ENCODE data around the gene NACC2. TPM values are rescaled to one million over a fixed set of nuclear protein-coding genes. Genes with fewer than 3 reads are reported as not detected.
"Not testable (repeated sequence)": the region's sequence is repeated elsewhere in the genome, so short reads cannot be mapped to it uniquely, and the experiment has no call there.

Gene NACC2
- total RNA-seq, 1 donor from 2014 or later: 7.0 TPM

GRCh38 chr9:135973277-135974219 lies 121.5 kb downstream of the NACC2 start:
- ATAC-seq: no peak

DNA sequence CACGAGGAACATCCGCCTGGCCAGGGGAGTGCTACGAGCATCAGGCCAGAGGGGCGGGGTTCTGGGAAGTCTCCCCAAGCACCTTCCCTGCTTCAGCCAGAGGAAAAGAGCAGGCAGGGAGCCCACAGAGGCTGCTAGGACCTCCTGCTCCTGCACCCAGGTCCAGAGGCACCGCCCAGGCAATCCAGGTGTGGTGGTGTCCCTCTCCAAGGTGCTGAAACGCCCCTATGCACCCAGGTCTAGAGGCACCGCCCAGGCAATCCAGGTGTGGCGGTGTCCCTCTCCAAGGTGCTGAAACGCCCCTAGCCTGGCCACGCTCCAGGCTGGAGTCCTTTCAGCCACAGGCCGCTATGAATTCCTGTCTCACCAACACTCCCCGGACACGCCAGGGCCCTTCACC lies 123.2 kb downstream of the NACC2 start:
- ATAC-seq: peak; percentile 85

DNA sequence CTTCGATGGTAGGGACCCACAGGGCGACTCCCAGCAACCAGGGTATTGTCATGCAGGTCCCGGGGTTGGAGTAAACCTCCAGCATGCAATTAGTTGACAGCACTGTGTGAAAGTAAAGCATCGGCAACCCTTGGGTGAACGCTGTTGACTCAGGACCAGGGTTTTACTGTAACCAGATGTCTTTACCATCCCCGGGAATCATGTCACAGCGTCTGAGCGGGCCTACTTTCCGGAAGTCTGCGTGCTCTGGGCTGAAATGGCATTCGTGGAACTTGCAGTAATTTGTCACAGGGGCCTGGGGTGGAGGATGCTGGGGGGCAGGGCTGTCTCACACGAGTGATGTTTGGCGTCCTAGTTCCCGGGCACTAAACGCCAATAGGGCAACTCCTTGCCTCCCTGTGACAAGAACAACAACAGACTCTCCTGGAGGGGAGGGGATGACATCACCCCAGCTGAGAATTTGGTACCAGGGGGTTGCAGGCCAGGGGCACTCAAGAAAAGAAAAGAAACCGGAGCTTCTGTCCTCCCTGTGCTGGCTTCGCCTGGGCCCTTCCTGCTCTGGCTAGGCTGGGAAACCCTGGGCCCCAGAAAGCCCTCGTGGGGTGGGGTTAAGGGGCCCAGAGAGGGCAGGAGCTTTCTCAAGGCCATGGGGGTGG lies 123.8 kb downstream of the NACC2 start:
- ATAC-seq: no peak

GRCh38 chr9:135970128-135970815 lies 124.8 kb downstream of the NACC2 start:
- no peak for ATAC-seq

DNA sequence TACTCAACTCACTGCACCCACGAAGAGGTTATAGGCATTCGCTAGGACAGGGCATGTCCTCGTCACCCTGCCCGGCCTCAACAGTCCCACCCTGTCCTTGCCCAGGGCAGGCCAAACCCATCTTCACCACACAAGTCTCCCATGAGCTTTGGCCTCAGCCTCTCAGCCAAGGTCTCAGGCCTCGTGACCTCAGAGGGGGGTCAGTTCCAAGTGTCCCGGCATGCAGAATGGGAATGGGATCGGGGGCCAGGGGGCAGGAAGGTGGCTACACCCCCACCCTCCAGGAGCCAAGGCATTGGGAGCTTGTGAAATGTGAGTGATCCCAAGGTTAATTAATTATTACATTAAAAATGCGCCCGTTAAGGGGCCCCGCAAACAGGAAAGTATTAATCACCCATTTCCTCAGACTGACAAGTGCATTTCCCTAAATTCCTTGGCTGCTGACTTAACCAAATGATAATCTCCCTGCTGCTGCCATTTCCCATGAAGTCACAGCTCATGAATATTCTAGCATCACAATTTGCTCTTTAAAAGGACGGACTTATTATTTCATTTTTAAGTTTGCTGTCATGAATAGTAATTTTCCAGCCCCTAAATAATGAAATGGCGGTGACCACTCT lies 125.9 kb downstream of the NACC2 start:
- ATAC-seq: no peak

GRCh38 chr9:135968601-135969000 lies 126.5 kb downstream of the NACC2 start:
- ATAC-seq: no peak

DNA sequence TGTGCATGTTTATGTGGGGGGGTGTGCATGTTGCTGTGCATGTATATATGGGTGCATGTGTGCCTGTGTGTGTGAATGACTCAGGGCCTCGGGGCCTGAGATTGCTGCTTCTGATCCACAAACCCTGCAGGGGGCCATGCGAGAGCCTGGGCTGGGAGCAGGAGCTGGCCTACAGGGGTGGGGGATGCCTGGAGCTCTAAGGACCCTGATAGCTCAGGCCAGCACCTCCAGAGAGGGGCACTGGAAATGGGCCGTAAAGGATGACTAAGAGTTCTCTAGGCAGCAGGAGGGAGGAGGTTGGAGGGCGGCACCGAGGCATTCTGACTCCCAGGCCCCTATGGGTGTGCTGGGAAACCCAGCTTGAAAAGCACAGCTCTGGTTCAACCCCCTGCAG lies 127.0 kb downstream of the NACC2 start:
- no peak for ATAC-seq

DNA sequence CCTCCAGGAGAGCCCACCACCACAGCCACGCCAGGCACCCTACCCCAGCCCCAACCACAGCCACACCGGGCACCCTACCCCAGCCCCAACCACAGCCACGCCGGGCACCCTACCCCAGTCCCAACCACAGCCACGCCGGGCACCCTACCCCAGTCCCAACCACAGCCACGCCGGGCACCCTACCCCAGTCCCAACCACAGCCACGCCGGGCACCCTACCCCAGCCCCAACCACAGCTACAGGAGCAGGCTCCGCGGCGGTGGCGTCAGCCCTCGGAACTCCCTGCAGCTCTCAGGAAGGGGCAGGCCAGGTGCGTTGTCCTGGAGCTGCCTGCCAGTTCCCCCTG lies 128.2 kb downstream of the NACC2 start:
- not testable (repeated sequence) for ATAC-seq

DNA sequence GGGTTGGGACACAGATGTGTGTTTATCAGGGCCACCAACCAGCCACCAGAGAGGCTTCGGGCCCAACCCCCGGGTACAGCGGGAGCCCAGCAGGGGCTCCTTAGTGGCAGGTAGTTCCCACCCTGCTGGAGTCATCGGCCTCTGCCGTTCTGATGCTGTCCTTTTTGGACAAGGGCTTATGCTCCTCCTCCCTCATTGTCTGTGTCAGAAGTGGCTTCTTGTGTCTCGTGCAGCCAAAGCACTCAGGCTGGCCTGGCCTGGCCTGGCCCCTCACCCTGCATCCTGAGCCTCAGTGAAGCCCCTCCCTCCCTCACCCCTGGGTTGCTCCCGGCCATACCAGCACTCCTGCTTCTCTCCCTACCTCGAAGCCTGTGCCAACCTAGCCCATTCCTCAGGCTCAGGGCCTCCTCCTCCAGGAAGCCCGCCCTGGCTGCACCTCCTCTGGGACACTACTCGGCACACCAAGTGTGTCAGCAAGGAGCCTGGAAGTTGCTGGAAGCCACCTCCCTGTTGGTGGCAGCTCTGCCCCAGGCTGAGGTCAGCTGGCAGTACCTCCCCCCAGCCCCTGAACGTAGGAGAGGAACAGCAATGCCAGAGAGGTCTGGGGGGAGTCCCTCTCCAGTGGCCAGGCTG lies 129.8 kb downstream of the NACC2 start:
- ATAC-seq: no peak

DNA sequence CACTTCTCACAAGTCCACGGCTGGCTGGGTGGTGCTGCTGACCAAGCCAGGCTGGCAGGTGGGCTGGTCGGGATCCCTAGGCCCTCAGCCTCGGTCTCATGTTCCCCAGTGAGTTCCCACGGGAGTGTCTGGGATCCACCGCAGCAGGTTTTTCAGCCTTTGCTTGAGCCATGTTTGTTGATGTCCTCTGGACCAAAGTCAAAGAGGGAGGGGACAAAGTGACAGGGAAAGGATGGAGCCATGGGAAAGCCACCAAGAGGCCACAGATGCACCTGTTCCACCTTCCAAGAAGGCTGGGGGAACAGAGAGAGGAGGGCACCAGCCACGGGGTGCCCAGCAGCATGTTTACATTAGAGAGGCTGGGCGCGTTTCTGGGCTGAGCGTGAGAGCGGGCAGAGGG lies 131.2 kb downstream of the NACC2 start:
- no peak for ATAC-seq

- no peak for ATAC-seq
Measured at GRCh38 chr9:135963338-135963737, 131.8 kb downstream of the NACC2 start.

DNA sequence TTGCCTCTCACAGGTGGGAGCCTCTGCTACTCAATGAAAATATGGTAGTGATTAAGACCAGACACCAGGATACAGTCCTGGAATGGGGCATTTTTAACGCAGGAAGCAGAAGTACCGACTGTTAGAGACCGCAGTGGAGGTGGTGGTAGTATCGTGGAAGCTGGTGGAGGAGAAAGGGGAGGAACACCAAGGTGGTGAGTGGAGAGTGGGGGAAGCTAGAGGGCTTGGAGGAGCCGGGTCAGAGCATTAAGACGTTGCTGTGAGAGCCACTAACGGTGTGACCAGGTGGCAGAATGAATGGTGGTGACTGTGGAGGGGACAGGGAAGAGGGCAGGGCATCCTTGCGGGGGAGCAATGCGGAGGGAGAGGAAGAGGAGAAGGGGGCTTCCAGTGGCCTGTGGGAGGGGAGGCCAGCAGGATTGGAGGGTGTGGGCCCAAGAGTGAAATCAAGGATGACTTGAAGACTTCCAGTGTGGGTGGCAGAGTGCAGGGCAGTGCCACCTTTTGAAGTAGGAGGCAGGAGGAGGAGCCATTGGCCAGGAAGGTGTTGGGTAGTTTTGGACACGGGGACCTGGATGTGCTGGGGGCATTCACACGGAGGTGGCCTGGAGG lies 132.3 kb downstream of the NACC2 start:
- no peak for ATAC-seq

DNA sequence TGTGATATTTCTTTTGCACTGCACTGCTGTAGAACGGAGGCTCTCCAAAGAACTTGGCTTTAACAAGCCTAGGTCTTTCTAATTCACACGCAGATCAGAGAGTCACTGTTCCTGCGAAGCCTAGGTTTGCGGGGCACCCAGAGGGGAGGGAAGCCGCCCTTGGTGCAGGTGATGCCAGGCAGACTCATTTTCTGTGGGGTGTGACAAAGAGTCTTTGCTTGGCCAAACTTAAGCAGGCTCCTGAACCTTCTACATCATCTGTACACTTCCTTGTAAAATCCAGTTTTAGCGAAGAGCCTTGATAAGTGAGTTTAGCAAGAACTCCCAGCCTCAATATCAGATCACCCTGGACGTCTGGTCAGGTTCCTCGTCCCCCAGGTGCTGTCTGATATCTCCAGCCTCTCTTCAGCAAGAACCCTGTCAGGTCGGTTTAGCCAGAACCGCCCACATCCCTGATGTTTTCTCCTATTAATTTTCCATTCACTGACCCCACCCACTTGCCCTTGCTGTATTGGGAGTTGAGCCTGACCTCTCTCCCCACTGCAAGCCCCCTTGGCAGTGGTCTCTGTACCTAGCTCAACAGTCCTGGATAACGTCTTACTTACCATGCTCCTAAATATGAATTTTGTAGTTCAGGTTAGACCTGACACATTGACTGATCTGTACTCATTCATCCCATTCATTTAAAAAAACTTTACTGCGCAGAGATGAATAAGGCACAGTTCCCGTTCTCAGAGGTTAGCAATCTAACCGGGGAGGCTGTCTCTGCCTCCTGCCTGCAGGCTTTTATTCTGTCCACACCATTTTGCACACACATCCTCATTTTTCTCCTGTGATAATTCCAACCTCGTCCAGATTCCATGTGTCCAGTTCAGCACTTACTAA lies 133.0 kb downstream of the NACC2 start:
- ATAC-seq: peak; percentile 14

- ATAC-seq: peak; percentile 92
Measured at GRCh38 chr9:135961277-135961715, 133.8 kb downstream of the NACC2 start, which contains the start of gene UBAC1. Gene UBAC1 (minus strand): TSS chr9:135961373. CDS start chr9:135961162, 211 bp downstream.

DNA sequence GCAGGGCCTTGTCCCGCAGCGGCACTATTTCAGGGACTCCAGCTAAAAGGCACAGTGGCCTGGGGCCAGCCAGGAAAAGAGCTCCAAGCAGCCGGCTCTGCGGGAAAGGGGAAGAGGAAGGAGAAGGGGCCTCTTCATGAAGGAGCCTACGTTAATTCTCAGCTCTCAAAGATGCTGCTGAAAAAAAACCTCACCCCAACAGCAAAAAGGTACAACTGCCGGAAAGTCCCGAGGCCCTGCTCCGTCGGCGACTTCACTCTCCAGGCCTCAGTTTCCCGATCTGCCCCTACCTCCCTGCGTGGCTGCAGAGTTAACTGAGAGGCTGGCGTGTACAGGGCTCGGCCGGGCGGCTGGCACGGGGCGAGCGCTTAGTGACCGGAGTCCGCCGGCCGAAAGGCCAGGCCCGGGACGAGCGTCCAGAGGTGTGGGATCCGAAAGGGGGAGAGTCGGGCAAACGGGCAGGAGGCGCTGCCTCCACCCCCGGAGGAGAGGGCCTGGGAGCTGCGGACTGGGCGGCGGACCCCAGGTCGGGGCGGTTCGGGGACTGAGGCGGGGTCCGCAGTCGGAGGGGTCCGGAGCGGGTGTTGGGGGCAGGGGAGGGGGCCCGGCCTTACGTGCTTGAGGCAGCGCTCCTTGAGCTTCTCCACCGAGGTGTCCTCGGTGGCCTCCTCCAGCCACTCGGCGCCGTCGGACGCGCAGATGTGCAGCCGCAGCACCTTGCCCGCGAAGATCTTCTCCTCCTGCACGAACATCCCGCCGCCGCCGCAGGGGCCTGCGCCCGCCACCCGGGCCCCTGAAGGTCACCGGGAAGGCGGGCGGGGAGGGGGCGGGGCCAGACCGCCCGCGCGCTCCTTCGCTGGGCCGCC lies 134.4 kb downstream of the NACC2 start:
- peak; percentile 13 for ATAC-seq

DNA sequence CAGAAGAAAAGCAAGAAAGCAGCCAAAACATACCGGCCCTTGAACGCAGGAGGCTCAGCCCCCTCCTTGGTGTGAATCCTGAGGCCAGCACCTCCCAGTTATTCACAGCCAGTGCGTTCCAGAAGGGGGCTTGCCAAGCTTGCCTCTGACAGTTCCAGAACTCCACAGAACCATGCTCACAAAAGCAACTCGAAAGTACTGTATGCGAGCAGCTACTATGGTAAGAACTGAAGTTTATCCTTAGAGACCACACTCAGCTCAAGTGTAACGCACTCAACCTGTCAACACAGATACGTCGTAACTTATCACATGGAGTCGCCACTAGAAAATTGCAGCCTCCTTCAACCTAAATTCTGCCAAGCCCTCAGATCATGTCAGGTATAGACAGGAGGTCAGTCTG lies 135.3 kb downstream of the NACC2 start:
- ATAC-seq: no peak

GRCh38 chr9:135958485-135958884 lies 136.6 kb downstream of the NACC2 start:
- no peak for ATAC-seq

DNA sequence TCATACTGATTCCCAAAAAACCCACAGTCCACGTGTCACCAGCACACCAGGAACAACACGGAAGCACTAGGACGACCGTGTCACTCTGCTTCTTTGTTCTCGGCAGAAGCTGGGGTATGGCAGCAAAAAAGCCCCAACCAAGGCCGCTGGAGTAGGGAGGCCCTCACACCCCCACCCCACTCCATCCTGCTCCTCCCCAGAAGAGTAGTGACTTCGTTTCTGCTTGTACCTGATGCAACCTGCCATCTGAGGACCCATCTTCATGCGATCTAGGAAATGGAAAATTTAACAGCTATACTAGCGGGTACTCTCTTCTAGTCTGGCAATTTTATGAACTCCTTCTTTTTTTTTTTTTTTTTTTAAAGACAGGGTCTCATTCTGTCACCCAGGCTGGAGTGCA lies 137.7 kb downstream of the NACC2 start:
- no peak for ATAC-seq

DNA sequence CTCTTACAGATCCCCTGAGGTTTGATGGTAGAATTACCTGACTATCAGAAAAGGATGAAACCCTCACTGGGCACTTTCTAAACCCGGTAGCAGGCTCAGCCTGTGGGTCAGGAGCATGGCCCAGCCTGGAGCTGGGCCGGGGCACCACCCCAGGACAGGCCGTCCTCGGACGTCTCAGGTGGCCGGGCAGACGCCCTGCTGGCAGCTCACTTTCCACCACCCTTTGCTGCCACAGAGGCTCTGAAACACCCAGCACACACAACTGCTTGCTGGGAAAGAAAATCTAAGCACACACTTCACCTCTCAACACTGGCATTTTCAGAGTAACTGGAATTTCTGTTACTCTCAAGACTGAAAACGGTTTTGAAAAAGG lies 138.3 kb downstream of the NACC2 start:
- ATAC-seq: no peak

Measured in esophagus mucosa (tissue), 1 donor.